Type B pancreatic cell (in vitro differentiated cells): ENCODE measurements around the gene HSD11B1L. TPM values are rescaled to one million over a fixed set of nuclear protein-coding genes. Genes with fewer than 3 reads are reported as not detected.

ENCODE experiments used
- DNase-seq: peaks from one replicate; pipeline ENCODE4 v3.0.0; 2021; ENCODE audit warnings: mixed read lengths; ENCODE audit not compliant: unreplicated experiment; ENCODE audit errors: extremely low spot score
- H3K27ac Mint-ChIP-seq: 2 replicates; pipeline ENCODE4 v1.8.0; 2021; ENCODE audit warnings: mild to moderate bottlenecking, mixed read lengths
- H3K27me3 Mint-ChIP-seq: 2 replicates; pipeline ENCODE4 v1.8.0; 2021; ENCODE audit warnings: mixed read lengths
- H3K36me3 Mint-ChIP-seq: 2 replicates; pipeline ENCODE4 v1.8.0; 2021; ENCODE audit warnings: mixed read lengths
- H3K4me1 Mint-ChIP-seq: one replicate; pipeline ENCODE4 v1.8.0; 2021; ENCODE audit warnings: mixed read lengths; ENCODE audit not compliant: unreplicated experiment
- H3K4me3 Mint-ChIP-seq: 2 replicates; pipeline ENCODE4 v1.8.0; 2021; ENCODE audit warnings: mild to moderate bottlenecking, mixed read lengths
- H3K9me3 Mint-ChIP-seq: 2 replicates; pipeline ENCODE4 v1.8.0; 2021; ENCODE audit warnings: mixed read lengths
- total RNA-seq: library from RNA; stranded (reverse); gene quantifications from 2 replicates; pipeline ENCODE4 v1.2.1, GENCODE V29; 2021; ENCODE audit warnings: low replicate concordance
- TF ChIP-seq, protein P1 (sequence below): fragments of 200-600 bp; sonication (generic); conservative IDR thresholded peaks from 2 replicates; pipeline ENCODE4 v1.5.0; 2021; ENCODE audit warnings: antibody characterized with exemption, mild to moderate bottlenecking

HSD11B1L gene
- total RNA-seq, 1 donor from 2014 or later = 11.0 TPM

DNA sequence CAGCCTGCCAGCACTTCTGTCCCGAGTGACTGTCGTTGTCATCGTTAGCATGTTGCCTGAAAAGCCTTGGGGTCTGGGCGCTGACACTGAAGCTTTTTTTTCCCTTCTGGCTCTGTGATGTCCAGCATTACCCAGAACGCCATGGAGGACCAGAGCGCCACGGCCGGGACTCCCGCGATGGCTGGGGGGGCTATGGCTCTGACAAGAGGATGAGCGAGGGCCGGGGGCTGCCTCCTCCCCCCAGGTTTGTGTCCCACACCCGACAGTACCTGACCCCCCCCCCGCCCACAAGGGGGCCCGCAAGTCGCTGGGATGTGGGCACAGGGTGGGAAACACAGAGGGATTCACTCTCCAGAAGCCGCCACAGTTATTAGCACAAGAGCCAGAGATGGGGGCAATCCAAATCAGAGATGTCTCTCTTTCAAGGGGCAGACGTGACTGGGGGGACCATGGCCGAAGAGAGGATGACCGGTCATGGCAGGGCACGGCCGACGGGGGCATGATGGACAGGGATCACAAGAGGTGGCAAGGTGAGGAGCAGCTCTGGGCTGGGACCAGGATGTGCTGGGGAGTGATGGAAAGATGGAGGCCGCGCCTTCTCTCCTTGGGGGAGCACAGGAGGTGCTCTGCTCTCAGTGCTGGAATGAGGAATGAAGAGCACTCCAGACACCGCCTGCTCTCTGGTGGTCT is 13.8 kb upstream of the HSD11B1L start:
- Mint-ChIP-seq H3K36me3 (peaks cover 8% of the 10 kb centered on the region), H3K9me3 (no peaks in the 10 kb centered on the region), H3K27ac (peak overlapping the region; percentile 71), H3K4me3 (no peak overlapping the region), H3K4me1 (peaks cover 6% of the 10 kb centered on the region), H3K27me3 (no peaks in the 10 kb centered on the region)
- no peak for DNase-seq
- TF ChIP-seq, protein P1, sequence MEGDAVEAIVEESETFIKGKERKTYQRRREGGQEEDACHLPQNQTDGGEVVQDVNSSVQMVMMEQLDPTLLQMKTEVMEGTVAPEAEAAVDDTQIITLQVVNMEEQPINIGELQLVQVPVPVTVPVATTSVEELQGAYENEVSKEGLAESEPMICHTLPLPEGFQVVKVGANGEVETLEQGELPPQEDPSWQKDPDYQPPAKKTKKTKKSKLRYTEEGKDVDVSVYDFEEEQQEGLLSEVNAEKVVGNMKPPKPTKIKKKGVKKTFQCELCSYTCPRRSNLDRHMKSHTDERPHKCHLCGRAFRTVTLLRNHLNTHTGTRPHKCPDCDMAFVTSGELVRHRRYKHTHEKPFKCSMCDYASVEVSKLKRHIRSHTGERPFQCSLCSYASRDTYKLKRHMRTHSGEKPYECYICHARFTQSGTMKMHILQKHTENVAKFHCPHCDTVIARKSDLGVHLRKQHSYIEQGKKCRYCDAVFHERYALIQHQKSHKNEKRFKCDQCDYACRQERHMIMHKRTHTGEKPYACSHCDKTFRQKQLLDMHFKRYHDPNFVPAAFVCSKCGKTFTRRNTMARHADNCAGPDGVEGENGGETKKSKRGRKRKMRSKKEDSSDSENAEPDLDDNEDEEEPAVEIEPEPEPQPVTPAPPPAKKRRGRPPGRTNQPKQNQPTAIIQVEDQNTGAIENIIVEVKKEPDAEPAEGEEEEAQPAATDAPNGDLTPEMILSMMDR = no peak

DNA sequence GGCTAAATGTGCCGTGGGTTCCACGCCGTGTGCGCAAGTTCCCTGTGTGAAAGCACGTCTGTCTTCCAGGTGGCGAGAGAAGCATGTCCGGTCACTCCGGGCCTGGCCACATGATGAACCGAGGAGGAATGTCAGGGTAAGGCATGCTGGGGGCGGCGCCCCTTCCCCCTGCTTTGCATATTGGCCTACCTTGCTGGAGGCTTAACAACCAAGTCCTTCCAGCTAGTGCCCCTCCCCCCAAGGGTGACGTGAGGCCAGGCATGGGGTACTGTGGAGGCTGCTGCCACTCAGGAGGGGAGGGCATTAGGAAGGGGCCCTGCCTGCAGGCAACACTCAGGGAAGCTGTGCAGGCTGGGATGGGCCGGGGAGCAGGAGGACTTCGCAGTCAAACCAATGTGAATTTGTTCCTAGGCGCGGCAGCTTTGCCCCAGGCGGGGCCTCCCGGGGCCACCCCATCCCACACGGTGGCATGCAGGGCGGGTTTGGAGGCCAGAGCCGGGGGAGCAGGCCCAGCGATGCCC is 13.0 kb upstream of the HSD11B1L start:
- TF ChIP-seq, protein P1 = no peak
- H3K27ac Mint-ChIP-seq = peak overlapping the region; percentile 71
- H3K4me3 Mint-ChIP-seq = peak overlapping the region; percentile 44
- H3K4me1 Mint-ChIP-seq = peaks cover 6% of the 10 kb centered on the region
- H3K36me3 Mint-ChIP-seq = peaks cover 8% of the 10 kb centered on the region
- H3K27me3 Mint-ChIP-seq = no peaks in the 10 kb centered on the region
- DNase-seq = no peak
- no peaks in the 10 kb centered on the region for H3K9me3 Mint-ChIP-seq

DNA sequence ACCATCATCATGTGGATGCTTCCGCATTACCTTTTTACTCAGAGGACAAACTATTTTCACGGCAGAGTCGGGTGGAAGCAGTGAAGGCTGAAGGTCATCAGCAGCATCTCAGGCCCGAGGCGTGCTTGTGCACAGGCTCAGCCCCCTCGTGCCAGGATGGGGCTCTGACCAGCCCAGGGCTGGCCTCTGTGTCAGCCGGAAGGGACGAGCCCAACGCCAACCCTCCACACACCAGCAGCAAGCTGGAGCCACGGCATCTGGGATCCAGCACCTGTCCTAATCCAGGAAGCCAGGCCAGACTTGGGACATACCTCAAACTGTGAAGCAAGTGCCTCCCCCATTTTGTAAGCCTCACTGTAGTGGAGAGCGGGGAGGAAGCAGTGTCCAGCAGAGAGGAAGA is 11.6 kb upstream of the HSD11B1L start:
- no peak overlapping the region for H3K4me3 Mint-ChIP-seq
- no peaks in the 10 kb centered on the region for H3K27me3 Mint-ChIP-seq
- no peak overlapping the region for H3K27ac Mint-ChIP-seq
- peaks cover 6% of the 10 kb centered on the region for H3K4me1 Mint-ChIP-seq
- no peak for DNase-seq
- peaks cover 8% of the 10 kb centered on the region for H3K36me3 Mint-ChIP-seq
- no peaks in the 10 kb centered on the region for H3K9me3 Mint-ChIP-seq
- TF ChIP-seq, protein P1 = no peak

DNA sequence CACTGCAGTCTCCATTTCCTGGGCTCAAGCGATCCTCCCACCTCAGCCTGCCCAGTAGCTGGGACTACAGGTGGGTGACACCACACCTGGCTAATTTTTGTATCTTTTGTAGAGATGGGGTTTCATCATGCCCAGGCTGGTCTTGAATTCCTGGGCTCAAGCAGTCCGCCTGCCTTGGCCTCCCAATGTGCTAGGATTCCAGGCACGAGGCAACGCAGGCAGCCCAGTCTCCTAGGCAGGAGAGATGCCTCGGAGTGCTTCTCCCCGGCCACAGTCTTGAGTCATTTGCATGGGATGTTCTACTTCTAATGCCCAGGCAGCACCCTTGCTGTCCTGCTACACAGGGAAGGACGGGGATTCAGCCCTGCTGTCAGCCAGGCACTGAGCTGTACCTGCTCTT is 9.2 kb upstream of the HSD11B1L start:
- no peak for DNase-seq
- no peak overlapping the region for H3K4me3 Mint-ChIP-seq
- H3K27ac Mint-ChIP-seq = no peak overlapping the region
- peaks cover 6% of the 10 kb centered on the region for H3K4me1 Mint-ChIP-seq
- H3K9me3 Mint-ChIP-seq = no peaks in the 10 kb centered on the region
- H3K27me3 Mint-ChIP-seq = no peaks in the 10 kb centered on the region
- TF ChIP-seq, protein P1 = no peak
- H3K36me3 Mint-ChIP-seq = no peaks in the 10 kb centered on the region

DNA sequence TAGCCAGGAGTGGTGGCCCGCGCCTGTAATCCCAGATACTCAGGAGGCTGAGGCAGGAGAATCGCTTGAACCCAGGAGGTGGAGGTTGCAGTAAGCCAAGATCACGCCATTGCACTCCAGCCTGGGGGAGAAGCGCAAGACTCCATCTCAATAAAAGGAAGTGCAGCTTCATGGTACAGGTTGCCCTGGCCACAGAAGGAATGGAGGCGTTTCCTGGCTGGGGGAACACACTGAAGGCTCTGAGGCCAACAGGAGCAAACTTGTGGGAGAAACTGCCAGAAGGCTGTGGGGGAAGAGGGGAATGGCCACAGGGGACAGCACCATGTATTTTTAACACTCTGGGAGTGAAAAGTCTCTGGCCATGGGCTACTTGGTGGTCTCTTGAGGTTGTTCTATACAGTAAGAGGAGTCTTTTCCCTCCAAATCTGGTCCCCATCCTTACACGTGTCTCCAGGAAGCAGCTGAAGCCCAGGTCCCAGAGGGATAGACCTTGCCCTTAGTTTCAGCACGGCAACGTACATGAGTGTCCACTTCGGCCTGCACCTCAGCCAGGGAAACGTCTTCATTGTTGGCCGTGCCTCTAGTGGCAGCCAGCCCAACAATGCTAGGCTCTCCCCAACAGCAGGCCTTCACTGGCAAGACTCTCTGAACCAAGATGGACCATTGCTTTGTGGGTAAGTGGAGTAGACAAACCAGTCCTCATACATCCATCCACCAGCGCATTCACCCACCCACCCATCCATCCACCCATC is 7.9 kb upstream of the HSD11B1L start:
- Mint-ChIP-seq H3K27ac (peak overlapping the region; percentile 70), H3K36me3 (no peaks in the 10 kb centered on the region), H3K9me3 (no peaks in the 10 kb centered on the region), H3K4me1 (no peaks in the 10 kb centered on the region), H3K27me3 (no peaks in the 10 kb centered on the region), H3K4me3 (no peak overlapping the region)
- TF ChIP-seq, protein P1 = no peak
- DNase-seq = no peak
